H4 (cell line): Measurements from ENCODE around the gene SPTSSA. TPM values are rescaled to one million over a fixed set of nuclear protein-coding genes. Genes with fewer than 3 reads are reported as not detected.
"Not testable (repeated sequence)": the region's sequence is repeated elsewhere in the genome, so short reads cannot be mapped to it uniquely, and the experiment has no call there.

Source experiments
- DNase-seq: peaks from one replicate; pipeline ENCODE4 v3.0.0-alpha.2; 2015; ENCODE audit warnings: low spot score
- total RNA-seq: library from RNA; depleted of rRNA; stranded (reverse); fragments of >200 nt; shearing (Covaris generic); gene quantifications from 2 replicates; pipeline ENCODE4 v1.2.3, GENCODE V29; 2014

Gene SPTSSA
- total RNA-seq, 1 experiment from 2014 or later, result 24.6 TPM

DNA sequence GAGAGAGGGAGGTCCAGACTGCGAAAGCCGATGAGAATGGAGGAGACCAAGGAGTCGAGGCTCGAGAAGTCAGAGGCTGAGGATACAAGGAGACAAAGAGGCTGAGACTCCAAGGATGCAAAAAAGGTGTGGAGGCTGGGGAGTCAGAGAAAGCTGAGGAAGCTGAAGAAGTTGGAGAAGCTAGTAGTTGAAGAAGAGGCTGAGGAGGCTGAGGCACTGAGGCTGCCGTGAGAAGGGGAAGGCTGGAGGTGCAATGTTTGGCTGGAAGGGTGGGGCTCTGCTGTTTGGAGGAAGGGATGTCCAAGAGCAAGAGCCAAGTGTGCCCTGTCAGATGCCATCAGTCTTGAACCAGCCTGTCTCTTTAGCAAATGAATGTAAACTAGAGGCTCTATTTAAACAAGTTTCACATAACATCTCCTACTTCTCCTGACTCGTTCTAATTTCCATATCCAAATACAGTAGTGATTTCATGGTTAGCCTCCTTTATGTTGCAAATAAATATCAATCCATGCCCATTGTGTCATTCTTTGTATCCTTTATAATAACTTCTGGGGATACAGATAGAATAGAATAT is 10.8 kb upstream of the SPTSSA start:
- no peak for DNase-seq

DNA sequence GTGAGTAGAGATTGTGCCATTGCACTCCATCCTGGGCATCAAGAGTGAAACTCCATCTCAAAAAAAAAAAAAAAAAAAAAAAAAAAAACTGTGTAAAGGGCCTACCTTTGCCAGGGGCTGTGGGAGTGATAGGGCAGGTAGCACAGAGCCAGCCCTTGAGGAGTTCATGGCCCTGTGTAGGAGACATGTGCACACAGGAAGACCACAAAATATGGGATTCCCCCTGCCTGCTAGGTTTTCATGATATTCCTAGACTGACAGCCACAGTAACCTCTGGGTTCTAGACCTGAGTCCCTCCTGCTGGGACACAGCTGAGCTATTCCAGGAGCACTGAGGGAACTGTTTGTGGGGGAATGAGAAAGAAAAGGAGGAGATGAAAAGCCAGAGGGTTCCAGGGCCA is 8.3 kb upstream of the SPTSSA start:
- no peak for DNase-seq

GRCh38 chr14:34466691-34467090 is 4.7 kb upstream of the SPTSSA start:
- DNase-seq, result no peak

- peak; percentile 56 for DNase-seq
These were observed 3.2 kb upstream of the SPTSSA start for GRCh38 chr14:34465069-34465859.

DNA sequence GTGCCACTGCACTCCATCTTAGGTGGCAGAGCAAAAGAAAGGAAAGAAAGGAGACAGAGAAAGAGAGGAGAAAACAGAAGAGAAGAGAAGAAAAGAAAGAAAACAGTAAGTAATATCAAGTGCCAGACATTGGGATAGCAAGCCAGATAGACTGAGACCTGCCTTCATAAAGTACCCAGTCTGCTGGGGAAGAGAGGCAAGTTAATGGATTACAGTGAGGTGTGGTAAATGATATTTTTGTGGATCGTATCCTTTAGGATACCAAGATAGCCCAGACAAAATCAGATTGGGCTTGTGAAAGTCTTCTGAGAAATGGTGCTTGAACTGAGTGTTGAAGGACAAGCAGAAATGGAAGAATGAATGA is 1.5 kb upstream of the SPTSSA start:
- no peak for DNase-seq

- DNase-seq, result peak; percentile 37
These were observed 507 bp downstream of the SPTSSA start for GRCh38 chr14:34461334-34462131.

- DNase-seq, result peak; percentile 42
These were observed 1.2 kb downstream of the SPTSSA start for GRCh38 chr14:34460841-34461240.

- DNase-seq, result no peak
These were observed 1.7 kb downstream of the SPTSSA start for GRCh38 chr14:34460295-34460694.

DNA sequence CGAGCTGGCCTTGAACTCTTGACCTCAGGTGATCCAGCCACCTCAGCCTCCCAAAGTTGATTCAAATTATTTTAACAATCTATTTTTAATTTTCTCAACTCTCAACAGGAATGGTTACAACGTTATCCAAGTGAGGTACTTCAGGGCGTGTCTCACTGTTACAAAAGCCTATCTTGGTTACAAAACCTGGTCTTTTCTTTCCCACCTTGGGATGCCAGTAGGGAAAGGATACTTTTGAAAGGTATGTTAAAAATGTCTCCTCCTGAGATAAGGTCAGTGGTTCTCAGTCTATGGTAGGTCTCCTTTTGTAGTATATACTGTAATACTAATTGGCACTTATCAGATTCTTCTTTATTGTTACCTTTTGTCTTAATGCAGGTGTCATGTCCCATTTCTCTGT is 4.9 kb downstream of the SPTSSA start:
- no peak for DNase-seq

DNA sequence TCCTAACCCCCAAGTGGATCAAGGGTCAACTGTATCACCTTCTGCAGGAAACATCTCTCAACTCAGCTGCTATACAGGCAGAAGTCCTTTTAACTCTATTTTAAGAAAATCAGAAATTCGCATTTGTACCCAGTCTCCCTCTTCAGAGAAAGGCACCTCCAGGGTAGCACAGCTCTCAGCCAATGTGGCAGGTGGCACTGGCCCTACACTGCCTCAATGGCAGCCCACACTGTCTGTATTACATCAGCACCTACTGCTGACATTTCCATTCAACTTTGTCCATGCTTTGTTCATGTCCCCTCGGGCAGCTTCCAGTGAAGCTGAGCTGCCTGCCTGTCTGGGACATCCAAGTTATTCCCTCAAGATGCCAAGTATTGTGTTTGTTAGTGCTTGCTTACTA is 8.8 kb downstream of the SPTSSA start:
- DNase-seq, result no peak

DNA sequence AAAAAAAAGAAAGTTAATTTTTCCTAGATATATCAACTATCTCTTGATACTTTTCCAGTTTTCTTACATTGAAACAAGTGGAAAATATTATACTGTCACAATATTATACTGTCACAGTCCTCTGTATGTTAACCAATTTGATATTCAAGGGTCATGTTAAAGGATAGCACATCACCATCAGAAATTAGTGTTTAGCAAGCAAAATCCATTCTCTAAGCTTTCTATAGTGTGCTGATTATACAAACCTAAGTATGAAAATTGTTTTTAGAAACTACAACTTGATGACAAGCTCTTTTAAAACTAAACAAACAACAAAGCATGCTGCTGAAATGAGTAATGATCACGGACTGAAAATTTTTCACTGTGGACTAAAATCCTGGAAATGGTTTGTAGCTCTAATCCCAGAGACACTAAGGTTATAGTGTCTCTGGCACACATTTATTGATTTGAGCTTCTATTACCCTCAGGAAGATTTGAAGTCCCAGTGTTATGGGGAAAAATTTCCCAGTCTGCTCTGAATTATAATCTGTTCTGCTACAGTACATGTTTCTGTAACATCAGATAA is 9.7 kb downstream of the SPTSSA start:
- DNase-seq, result no peak

GRCh38 chr14:34450958-34451357 is 11.1 kb downstream of the SPTSSA start:
- DNase-seq, result no peak

GRCh38 chr14:34450542-34450915 is 11.5 kb downstream of the SPTSSA start:
- DNase-seq, result no peak

DNA sequence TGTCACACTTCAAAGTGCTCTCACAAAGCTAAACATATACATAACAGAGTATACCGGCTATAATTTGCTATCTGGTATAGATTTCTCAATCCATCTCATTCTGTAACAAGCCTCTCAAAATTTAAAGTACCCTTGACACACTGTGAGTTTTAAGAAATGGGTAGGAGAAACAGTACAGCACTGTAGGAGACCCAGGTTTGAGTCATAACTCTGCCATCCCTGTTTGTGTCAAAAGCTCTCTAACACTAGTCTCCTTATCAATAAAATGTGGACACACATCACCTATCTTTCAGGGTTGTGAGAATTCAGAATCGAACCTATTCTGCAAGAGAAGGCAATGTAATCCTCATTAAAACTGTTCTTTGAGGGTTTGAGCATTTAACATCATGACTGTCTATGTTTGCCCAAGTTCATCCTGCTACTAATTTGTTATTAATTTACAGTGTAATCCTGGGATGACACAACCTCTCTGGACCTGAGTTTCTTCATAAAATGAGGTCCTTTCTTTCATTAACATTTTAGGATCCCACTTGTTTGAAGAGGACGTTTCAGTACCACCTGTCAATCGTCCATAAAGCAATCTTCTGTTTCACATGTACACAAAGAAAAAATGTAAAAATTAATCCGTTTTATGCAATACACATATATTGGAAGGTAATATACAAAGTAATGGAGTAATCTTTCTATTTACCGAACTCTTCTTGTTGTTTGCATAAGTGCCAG is 12.1 kb downstream of the SPTSSA start:
- DNase-seq, result no peak

GRCh38 chr14:34439090-34439489 is 22.9 kb downstream of the SPTSSA start:
- DNase-seq, result no peak

DNA sequence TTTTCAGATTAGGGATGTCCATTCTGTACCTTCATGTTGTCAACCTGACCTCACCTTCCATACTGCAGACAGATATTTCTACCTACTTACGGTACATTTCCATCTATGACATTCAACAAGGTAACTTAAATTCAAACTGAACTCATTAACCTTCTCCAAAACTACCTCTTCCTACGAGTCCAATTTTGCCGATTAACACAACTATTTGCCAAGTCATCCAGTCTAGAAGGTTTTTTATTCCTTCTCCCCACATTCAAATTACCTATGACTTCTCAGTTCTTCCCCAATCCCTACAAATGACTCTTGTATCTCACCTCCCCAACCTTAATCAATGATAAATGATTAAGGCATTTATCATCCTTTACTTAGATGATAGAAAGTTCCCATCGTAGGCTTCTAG is 23.6 kb downstream of the SPTSSA start:
- no peak for DNase-seq

- no peak for DNase-seq
These were observed 24.3 kb downstream of the SPTSSA start for GRCh38 chr14:34437729-34438080.

GRCh38 chr14:34436960-34437728 is 24.9 kb downstream of the SPTSSA start:
- no peak for DNase-seq

GRCh38 chr14:34436118-34436905 is 25.7 kb downstream of the SPTSSA start:
- DNase-seq, result no peak

DNA sequence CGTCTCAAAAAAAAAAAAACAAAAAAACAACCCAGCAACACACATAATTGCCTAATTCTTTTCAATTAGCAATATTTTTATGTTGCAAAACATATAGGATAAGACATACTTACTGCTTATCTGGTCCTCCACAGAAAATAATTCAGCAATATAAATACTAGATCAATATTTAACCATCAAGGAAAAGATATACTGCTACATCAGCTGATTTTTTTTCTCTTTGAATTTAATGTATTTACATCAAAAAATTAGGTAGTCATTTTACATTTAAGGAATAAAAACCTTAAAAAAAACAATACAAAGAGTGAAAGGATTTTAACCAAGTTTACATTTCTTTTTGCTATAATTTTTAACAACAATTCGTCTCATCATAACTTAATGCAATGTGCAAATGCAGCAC is 28.1 kb downstream of the SPTSSA start:
- DNase-seq, result no peak

GRCh38 chr14:34428102-34428466 is 34.0 kb downstream of the SPTSSA start:
- not testable (repeated sequence) for DNase-seq
